ENCODE measurements around the gene TCF7L1.

Gene TCF7L1

DNA sequence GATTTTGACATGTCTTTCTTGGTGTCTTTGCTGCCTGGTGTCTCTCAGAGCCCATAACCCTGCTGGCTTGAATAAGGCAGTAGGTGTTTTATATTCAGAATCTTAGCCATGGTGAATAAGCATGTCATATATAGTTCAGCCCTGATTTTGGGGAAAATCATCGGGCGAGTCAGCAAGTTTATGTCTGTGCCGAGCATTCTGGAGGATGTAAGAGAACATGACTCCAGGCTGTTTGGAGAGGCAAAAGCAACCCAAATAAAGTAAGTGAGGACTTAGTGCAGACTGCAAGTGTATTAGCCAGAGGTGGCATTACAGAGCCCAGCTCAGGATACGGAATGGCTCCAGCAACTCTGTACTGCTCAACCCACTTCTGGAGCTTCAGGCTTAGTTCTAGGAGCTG lies 50.3 kb downstream of the TCF7L1 start:
- Histone ChIP-seq H3K9me3 (ENCODE audit: severe bottlenecking) (no peaks in the 10 kb centered on the region), H3K4me1 (ENCODE audit: insufficient read depth, poor library complexity, severe bottlenecking) (peaks cover 1% of the 10 kb centered on the region), H3K36me3 (ENCODE audit: low read depth) (no peaks in the 10 kb centered on the region; the same call in 1 of the 2 replicates), H3K4me3 (ENCODE audit: severe bottlenecking) (no peak overlapping the region), H3K27ac (ENCODE audit: poor library complexity, severe bottlenecking) (no peak overlapping the region), H3K27me3 (ENCODE audit: insufficient read depth, poor library complexity, severe bottlenecking) (no peaks in the 10 kb centered on the region)
- DNase-seq (ENCODE audit: low spot score), result no peak
- TF ChIP-seq, protein P1, sequence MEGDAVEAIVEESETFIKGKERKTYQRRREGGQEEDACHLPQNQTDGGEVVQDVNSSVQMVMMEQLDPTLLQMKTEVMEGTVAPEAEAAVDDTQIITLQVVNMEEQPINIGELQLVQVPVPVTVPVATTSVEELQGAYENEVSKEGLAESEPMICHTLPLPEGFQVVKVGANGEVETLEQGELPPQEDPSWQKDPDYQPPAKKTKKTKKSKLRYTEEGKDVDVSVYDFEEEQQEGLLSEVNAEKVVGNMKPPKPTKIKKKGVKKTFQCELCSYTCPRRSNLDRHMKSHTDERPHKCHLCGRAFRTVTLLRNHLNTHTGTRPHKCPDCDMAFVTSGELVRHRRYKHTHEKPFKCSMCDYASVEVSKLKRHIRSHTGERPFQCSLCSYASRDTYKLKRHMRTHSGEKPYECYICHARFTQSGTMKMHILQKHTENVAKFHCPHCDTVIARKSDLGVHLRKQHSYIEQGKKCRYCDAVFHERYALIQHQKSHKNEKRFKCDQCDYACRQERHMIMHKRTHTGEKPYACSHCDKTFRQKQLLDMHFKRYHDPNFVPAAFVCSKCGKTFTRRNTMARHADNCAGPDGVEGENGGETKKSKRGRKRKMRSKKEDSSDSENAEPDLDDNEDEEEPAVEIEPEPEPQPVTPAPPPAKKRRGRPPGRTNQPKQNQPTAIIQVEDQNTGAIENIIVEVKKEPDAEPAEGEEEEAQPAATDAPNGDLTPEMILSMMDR (IDR thresholded peaks at IDR 0.05; ENCODE audit: poor library complexity, severe bottlenecking), result no peak
- no peak for ATAC-seq (ENCODE audit: low read depth)

DNA sequence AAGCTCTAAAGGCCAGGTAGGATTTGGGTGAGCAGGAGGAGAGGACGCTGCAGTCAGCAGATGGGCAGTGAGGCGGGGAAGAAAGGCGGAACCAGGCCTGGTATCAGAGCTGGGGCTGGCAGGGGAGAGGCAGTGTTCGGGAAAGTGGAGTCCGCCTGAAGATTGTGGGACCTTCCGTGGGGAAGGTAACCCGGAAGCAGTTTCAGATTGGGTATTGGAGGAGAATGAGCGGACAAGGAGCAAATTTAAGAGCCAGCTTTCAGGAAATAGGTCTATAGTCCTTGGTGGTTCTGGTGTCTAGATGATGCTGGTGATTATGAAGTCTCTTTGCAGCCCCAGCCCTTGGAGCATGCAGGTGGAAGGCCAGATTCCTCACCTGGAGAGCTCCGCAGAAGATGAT lies 51.0 kb downstream of the TCF7L1 start:
- H3K4me1 ChIP-seq (ENCODE audit: insufficient read depth, poor library complexity, severe bottlenecking), result peaks cover 6% of the 10 kb centered on the region

DNA sequence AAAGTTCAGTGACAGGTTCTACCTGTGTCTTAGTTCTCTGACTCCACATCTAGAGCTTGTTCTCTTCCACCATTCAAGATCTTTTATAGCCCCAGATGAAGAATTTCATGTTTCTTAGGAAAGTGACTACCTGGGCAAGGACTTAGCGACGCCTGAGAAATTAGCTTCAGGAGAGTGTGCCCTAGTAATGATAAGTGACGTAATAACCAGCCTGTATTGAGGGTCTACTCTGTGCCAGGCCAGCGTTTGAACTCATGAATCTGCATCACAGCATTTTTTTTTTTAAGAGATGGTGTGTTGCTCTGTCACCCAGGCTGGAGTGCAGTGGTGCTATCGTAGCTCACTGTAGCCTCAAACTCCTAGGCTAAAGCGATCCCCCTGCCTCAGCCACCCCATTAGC lies 51.8 kb downstream of the TCF7L1 start:
- H3K4me1 ChIP-seq (ENCODE audit: insufficient read depth, poor library complexity, severe bottlenecking), result peaks cover 6% of the 10 kb centered on the region
- no peak overlapping the region for H3K4me3 ChIP-seq (ENCODE audit: severe bottlenecking)
- TF ChIP-seq, protein P1 (IDR thresholded peaks at IDR 0.05; ENCODE audit: poor library complexity, severe bottlenecking), result no peak
- H3K27ac ChIP-seq (ENCODE audit: poor library complexity, severe bottlenecking), result no peak overlapping the region
- DNase-seq (ENCODE audit: low spot score), result no peak
- H3K9me3 ChIP-seq (ENCODE audit: severe bottlenecking), result no peaks in the 10 kb centered on the region
- H3K36me3 ChIP-seq (ENCODE audit: low read depth), result no peaks in the 10 kb centered on the region; the same call in 1 of the 2 replicates
- no peak for ATAC-seq (ENCODE audit: low read depth)
- H3K27me3 ChIP-seq (ENCODE audit: insufficient read depth, poor library complexity, severe bottlenecking), result no peaks in the 10 kb centered on the region

More for the DNA sequence above, 51.0 kb downstream of the TCF7L1 start:
- ATAC-seq (ENCODE audit: low read depth) (no peak), DNase-seq (ENCODE audit: low spot score) (no peak)
- H3K27me3 ChIP-seq (ENCODE audit: insufficient read depth, poor library complexity, severe bottlenecking), result no peaks in the 10 kb centered on the region
- no peaks in the 10 kb centered on the region; the same call in 1 of the 2 replicates for H3K36me3 ChIP-seq (ENCODE audit: low read depth)
- TF ChIP-seq, protein P1 (IDR thresholded peaks at IDR 0.05; ENCODE audit: poor library complexity, severe bottlenecking), result no peak
- no peak overlapping the region for H3K27ac ChIP-seq (ENCODE audit: poor library complexity, severe bottlenecking)
- H3K9me3 ChIP-seq (ENCODE audit: severe bottlenecking), result no peaks in the 10 kb centered on the region
- no peak overlapping the region for H3K4me3 ChIP-seq (ENCODE audit: severe bottlenecking)

DNA sequence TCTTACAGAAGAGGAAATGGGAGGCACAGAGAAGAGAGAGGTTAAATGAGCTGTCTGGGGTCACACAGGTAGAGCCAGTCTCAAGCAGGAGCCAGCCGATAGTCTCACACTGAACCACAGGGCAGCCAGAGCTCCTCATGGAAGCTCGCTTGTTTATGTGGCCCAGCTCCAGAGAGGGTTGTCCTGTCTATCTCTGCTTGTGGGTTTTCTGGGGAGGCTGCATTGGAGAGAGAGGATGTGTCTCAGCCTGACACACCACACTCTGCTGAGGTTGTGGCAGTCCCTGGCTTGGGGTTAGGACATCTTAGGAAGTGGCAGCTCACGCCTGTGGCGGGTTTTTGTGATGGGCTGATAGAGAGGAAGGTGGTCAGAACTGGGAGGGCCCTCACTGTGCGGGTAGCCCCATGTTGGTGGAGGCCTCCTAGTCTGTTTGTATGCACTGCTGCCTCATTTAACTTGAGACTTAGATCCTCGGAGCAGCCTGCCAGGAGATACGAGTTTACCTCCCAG lies 52.3 kb downstream of the TCF7L1 start:
- H3K27ac ChIP-seq (ENCODE audit: poor library complexity, severe bottlenecking), result no peak overlapping the region
- no peak overlapping the region for H3K4me3 ChIP-seq (ENCODE audit: severe bottlenecking)
- DNase-seq (ENCODE audit: low spot score), result no peak
- no peaks in the 10 kb centered on the region; the same call in 1 of the 2 replicates for H3K36me3 ChIP-seq (ENCODE audit: low read depth)
- TF ChIP-seq, protein P1 (IDR thresholded peaks at IDR 0.05; ENCODE audit: poor library complexity, severe bottlenecking), result no peak
- no peaks in the 10 kb centered on the region for H3K27me3 ChIP-seq (ENCODE audit: insufficient read depth, poor library complexity, severe bottlenecking)
- no peak for ATAC-seq (ENCODE audit: low read depth)
- peaks cover 6% of the 10 kb centered on the region for H3K4me1 ChIP-seq (ENCODE audit: insufficient read depth, poor library complexity, severe bottlenecking)
- H3K9me3 ChIP-seq (ENCODE audit: severe bottlenecking), result no peaks in the 10 kb centered on the region

DNA sequence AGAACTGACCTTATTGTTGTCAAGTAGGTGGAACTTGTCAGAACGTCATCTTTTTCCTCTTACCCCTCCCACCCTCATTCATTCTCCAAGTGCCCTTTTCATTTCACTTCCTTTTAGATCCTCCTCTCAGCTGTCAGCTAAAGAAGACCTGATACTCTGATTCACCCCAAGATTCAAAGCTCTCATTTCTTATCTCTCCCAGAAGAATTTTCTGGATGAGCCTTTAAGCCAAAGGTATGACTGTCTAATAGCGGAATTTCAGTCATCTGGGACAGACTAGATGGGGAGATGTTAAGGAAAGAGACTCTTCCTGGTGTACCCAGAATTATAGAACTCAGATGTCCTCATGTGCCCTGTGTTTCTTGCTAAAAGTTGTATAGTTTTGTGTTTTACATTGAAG lies 53.9 kb downstream of the TCF7L1 start:
- DNase-seq (ENCODE audit: low spot score), result no peak

More for the DNA sequence above, 53.9 kb downstream of the TCF7L1 start:
- Histone ChIP-seq H3K4me1 (ENCODE audit: insufficient read depth, poor library complexity, severe bottlenecking) (peaks cover 6% of the 10 kb centered on the region), H3K36me3 (ENCODE audit: low read depth) (no peaks in the 10 kb centered on the region; the same call in none of the 2 replicates), H3K9me3 (ENCODE audit: severe bottlenecking) (no peaks in the 10 kb centered on the region), H3K4me3 (ENCODE audit: severe bottlenecking) (no peak overlapping the region), H3K27me3 (ENCODE audit: insufficient read depth, poor library complexity, severe bottlenecking) (no peaks in the 10 kb centered on the region), H3K27ac (ENCODE audit: poor library complexity, severe bottlenecking) (no peak overlapping the region)
- no peak for ATAC-seq (ENCODE audit: low read depth)
- TF ChIP-seq, protein P1 (IDR thresholded peaks at IDR 0.05; ENCODE audit: poor library complexity, severe bottlenecking), result no peak
